H1 (cell line): ENCODE measurements around the gene XPO6.

ENCODE experiments used
- CREB1 ChIP-seq: IDR thresholded peaks from 2 replicates; pipeline ENCODE4 v1.6.1; 2012; ENCODE audit warnings: inconsistent platforms
- POLR2AphosphoS5 ChIP-seq: IDR thresholded peaks from 2 replicates; pipeline ENCODE4 v1.6.1; 2011; ENCODE audit warnings: low read depth, low read length
- SIN3A ChIP-seq, 2 experiments: IDR thresholded peaks in 1 of 2; conservative IDR thresholded peaks in 1 of 2; 2 replicates each; pipeline ENCODE4 v1.6.1; 2011 to 2012; ENCODE audit warnings: low read length in 2 of 2, improper control_type of control experiment in 1 of 2, low read depth in 1 of 2, mild to moderate bottlenecking in 1 of 2
- TF ChIP-seq, protein P1 (sequence below), 3 experiments: IDR thresholded peaks; 1 replicate in 2 of 3; 2 replicates in 1 of 3; pipeline versions ENCODE4 v1.5.1 to v1.6.1; 2011; ENCODE audit warnings: low read length in 3 of 3, mild to moderate bottlenecking in 3 of 3, inconsistent platforms in 2 of 3, low read depth in 1 of 3, moderate library complexity in 1 of 3; ENCODE audit not compliant: insufficient read depth in 1 of 3; ENCODE audit errors: control extremely low read depth in 1 of 3
- TF ChIP-seq, protein P2 (sequence below): IDR thresholded peaks from 2 replicates; pipeline ENCODE4 v1.6.1; 2012; ENCODE audit warnings: inconsistent platforms

DNA sequence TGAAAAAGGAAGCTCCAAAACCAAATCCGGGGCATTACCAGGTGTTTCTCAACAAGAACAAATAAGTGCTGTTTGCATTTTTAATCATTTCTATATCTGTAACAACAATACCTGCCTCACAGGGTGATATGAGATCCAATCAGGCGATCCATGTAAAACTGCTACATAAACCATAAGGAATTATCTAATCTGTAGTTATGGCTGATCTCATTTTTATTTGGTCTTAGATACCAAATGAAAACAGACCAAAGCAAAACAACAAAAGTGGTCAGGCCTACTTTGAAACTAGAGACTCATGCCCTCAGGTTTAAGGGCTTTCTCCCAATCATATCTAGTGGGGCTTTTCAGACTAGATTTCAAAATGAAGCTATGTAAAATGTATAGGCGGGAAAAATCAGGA is 28.3 kb downstream of the XPO6 start:
- no peak for TF ChIP-seq CREB1
- no peak for TF ChIP-seq POLR2AphosphoS5
- TF ChIP-seq, protein P1, sequence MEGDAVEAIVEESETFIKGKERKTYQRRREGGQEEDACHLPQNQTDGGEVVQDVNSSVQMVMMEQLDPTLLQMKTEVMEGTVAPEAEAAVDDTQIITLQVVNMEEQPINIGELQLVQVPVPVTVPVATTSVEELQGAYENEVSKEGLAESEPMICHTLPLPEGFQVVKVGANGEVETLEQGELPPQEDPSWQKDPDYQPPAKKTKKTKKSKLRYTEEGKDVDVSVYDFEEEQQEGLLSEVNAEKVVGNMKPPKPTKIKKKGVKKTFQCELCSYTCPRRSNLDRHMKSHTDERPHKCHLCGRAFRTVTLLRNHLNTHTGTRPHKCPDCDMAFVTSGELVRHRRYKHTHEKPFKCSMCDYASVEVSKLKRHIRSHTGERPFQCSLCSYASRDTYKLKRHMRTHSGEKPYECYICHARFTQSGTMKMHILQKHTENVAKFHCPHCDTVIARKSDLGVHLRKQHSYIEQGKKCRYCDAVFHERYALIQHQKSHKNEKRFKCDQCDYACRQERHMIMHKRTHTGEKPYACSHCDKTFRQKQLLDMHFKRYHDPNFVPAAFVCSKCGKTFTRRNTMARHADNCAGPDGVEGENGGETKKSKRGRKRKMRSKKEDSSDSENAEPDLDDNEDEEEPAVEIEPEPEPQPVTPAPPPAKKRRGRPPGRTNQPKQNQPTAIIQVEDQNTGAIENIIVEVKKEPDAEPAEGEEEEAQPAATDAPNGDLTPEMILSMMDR (IDR thresholded peaks at IDR 0.05; ENCODE audit: control extremely low read depth in 1 of 3, insufficient read depth in 1 of 3, low read depth in 1 of 3, low read length in 3 of 3), result no peak
- TF ChIP-seq, protein P2, sequence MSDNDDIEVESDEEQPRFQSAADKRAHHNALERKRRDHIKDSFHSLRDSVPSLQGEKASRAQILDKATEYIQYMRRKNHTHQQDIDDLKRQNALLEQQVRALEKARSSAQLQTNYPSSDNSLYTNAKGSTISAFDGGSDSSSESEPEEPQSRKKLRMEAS, result no peak
- TF ChIP-seq SIN3A (conservative IDR thresholded peaks at IDR 0.05 in 1 of 2, IDR thresholded peaks at IDR 0.05 in 1 of 2; ENCODE audit: low read depth in 1 of 2, low read length in 2 of 2), result no peak
